ENCODE measurements around the gene CLIC6. TPM values are rescaled to one million over a fixed set of nuclear protein-coding genes. Genes with fewer than 3 reads are reported as not detected.

The CLIC6 gene
- total and polyA plus RNA-seq, 2 of the 8 experiments (the other 6 are each of a cell fraction or from before 2014, with no cell fraction given), result 0.42 to 1.3 TPM

DNA sequence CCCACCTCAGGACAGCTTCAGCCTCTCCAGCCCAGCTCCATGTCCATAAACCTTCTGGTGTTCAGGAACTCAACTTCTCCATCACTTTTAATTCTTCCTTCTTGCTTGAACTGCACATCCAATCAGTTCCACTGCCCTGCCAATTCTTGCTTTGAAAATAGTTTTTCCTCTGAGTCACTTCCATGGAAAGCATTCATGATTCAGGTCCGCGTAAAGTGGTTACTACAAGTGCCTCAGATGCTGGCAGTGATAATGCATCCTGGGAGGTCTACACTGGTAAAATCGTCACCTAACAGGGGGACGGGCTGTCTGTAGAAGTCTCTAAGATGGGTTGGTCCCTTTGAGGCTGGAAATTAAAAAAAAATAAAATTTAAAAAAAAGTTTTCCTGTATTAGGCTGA is 27.9 kb upstream of the CLIC6 start:
- ChIA-PET CTCF (ENCODE audit: partially characterized antibody) (interaction anchor here (2.4 kb wide), 1 partner anchor 10 kb away, joined by 7 read pairs; no protein-coding TSS in a partner anchor), POLR2A (ENCODE audit: partially characterized antibody) (no interaction called here)
- Histone ChIP-seq H3K23me2 (ENCODE audit: low read depth, low read length) (no peaks in the 10 kb centered on the region), H3K4me3 (ENCODE audit: extremely low read depth in 1 of 4, insufficient read depth in 2 of 4, low read depth in 3 of 4, low read length in 4 of 4) (no peak overlapping the region), H3K27ac (ENCODE audit: low read depth, low read length) (no peak overlapping the region), H2BK15ac (ENCODE audit: low read length) (no peak overlapping the region), H3K23ac (ENCODE audit: insufficient read length) (no peak overlapping the region), H2BK120ac (replicated peaks; ENCODE audit: low read depth, low read length) (no peak overlapping the region), H3K4me2 (ENCODE audit: insufficient read depth in 1 of 2, low read depth in 2 of 2, low read length in 2 of 2) (no peak overlapping the region), H3K9ac (replicated peaks in 1 of 4; ENCODE audit: extremely low read depth in 1 of 4, low read depth in 3 of 4, low read length in 3 of 4) (no peak overlapping the region), H3K14ac (ENCODE audit: insufficient read length) (no peak overlapping the region), H3K18ac (ENCODE audit: extremely low read depth, low read length) (no peak overlapping the region), H4K20me1 (replicated peaks in 1 of 2; ENCODE audit: control insufficient read depth in 1 of 2, insufficient read depth in 2 of 2, low read length in 2 of 2) (no peaks in the 10 kb centered on the region), H2BK20ac (ENCODE audit: low read length) (no peak overlapping the region), H4K5ac (ENCODE audit: insufficient read length, low read depth, low read length) (no peak overlapping the region), H2BK5ac (ENCODE audit: low read depth, low read length) (no peak overlapping the region), H3K4ac (replicated peaks; ENCODE audit: insufficient read length, low read depth, low read length) (no peak overlapping the region), H4K8ac (ENCODE audit: extremely low read depth, insufficient read depth, low read length) (no peak overlapping the region), H2AFZ (ENCODE audit: low read length) (no peak overlapping the region; the same call in 1 of the 2 replicates), H3K79me1 (ENCODE audit: low read depth, low read length) (no peaks in the 10 kb centered on the region), H3K9me3 (ENCODE audit: insufficient read depth in 2 of 2, low read depth in 1 of 2, low read length in 1 of 2) (no peaks in the 10 kb centered on the region; a peak in 1 of 4 replicates), H3K27me3 (replicated peaks in 1 of 4; ENCODE audit: control insufficient read depth in 3 of 4, extremely low read depth in 1 of 4, insufficient read depth in 3 of 4, low read length in 3 of 4) (no peaks in the 10 kb centered on the region), H3K79me2 (ENCODE audit: control insufficient read depth in 1 of 2, insufficient read depth in 2 of 2, low read length in 2 of 2) (no peaks in the 10 kb centered on the region), H2AK5ac (ENCODE audit: low read depth, low read length) (no peak overlapping the region), H2BK12ac (ENCODE audit: low read depth, low read length) (no peak overlapping the region), H3K56ac (replicated peaks; ENCODE audit: insufficient read length, low read depth, low read length) (no peak overlapping the region), H3K36me3 (ENCODE audit: control insufficient read depth in 2 of 4, insufficient read depth in 4 of 4, low read length in 3 of 4) (no peaks in the 10 kb centered on the region; a peak in 1 of 8 replicates), H3K4me1 (replicated peaks in 1 of 4; ENCODE audit: control insufficient read depth in 3 of 4, insufficient read depth in 4 of 4, low read length in 3 of 4) (no peaks in the 10 kb centered on the region), H4K91ac (replicated peaks; ENCODE audit: insufficient read length, low read length) (no peak overlapping the region)
- WGBS, 2 experiments (ENCODE audit: extremely low coverage in 1 of 2, insufficient coverage in 1 of 2, insufficient read length in 1 of 2, insufficient replicate concordance in 2 of 2, low coverage in 1 of 2, low lambda C conversion rate in 2 of 2, missing lambda C conversion rate in 1 of 2), result 98% methylated on average over 4 of the region's 4 CpGs; no CpG with 5 or more reads in 1 of the 2 experiments
- FAIRE-seq (no peak), DNase-seq (ENCODE audit: low read depth in 1 of 2, low spot score in 2 of 2) (peak in 1 of 2 experiments; percentile 3)
- no peak for TF ChIP-seq BACH1 (IDR thresholded peaks at IDR 0.05; ENCODE audit: low read length)
